Activated T-cell treated with anti-CD3 and anti-CD28 coated beads for 48 hours (primary cell): ENCODE results near the gene SORD.
"Not testable (repeated sequence)": the region's sequence is repeated elsewhere in the genome, so short reads cannot be mapped to it uniquely, and the experiment has no call there.

Experiments used
- DNase-seq: peaks from one replicate; pipeline ENCODE4 v3.0.0-alpha.2; 2020; ENCODE audit warnings: low read depth

SORD gene

GRCh38 chr15:45097466-45097865 is 74.5 kb downstream of the SORD start:
- DNase-seq, result no peak

DNA sequence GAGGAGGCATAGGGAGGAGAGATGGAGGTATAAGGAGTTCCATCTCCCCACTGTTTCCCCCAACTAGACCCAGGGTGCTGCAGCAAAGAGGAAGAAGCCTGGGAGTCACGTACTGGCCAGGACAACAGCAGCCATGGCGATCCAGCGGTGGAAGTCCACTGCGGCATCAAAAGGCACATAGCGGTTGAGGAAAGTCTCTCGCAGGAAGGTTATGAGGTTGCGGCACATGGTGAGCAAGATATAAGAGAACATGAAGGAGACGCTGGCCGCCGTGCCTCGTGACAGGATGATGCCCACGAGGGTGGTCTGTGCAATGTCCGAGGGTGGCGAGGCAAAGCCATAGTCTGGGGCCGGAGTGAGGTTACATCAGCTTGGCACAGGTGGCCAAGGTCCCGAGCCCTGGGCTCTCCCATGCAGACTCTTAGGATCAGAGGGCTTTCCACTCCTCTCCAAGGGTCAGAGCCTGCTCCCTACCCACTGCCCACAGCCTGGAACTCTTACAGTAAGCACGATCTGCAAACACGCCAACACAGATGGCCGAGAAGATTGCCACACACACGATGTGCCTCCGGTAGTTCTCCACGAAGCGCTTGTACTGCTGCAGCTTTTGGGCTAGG is 76.7 kb downstream of the SORD start:
- no peak for DNase-seq

GRCh38 chr15:45100884-45101625 is 78.1 kb downstream of the SORD start:
- DNase-seq, result no peak

GRCh38 chr15:45101749-45102148 is 78.8 kb downstream of the SORD start:
- DNase-seq, result no peak

DNA sequence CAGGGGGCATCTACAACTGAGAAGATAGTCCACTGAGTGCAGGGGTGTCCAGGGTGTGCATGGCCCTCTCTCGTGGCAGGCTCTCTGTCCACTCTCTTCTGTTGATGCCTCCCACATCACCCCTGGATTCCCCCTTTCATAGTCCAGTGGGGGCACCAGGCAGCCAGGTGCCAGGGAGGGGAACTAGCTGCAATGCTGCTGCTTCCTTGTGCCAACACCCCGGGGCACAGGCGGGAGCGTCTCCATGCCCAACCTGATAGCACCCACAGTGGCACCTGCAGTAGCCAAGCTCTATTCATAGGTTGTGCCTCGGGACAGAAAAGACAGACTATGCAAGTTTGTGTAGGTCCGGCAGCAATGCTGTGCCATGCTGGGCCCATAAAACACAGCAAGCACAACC is 79.2 kb downstream of the SORD start:
- DNase-seq, result no peak

- not testable (repeated sequence) for DNase-seq
Observed at GRCh38 chr15:45104170-45104569, 81.2 kb downstream of the SORD start.

DNA sequence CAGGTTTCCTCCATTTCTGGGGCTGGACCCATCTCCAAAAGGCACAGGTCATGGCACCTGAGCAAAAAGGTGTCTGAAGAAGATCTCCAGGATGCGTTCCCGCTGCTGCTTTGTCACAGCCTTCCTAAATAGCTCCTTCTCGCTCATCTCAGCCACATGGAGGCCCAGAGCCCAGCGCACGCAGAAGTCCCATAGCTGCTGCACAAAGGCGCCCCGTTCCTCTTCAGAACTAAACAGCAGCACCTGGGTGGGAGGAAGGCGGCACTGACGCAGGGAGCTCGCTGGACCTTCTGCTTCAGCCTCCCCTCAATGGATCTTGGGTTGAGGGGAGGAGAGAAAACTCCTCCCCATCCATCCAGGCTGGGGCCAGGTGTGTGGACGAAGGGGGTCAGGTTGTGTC is 82.6 kb downstream of the SORD start:
- no peak for DNase-seq

DNA sequence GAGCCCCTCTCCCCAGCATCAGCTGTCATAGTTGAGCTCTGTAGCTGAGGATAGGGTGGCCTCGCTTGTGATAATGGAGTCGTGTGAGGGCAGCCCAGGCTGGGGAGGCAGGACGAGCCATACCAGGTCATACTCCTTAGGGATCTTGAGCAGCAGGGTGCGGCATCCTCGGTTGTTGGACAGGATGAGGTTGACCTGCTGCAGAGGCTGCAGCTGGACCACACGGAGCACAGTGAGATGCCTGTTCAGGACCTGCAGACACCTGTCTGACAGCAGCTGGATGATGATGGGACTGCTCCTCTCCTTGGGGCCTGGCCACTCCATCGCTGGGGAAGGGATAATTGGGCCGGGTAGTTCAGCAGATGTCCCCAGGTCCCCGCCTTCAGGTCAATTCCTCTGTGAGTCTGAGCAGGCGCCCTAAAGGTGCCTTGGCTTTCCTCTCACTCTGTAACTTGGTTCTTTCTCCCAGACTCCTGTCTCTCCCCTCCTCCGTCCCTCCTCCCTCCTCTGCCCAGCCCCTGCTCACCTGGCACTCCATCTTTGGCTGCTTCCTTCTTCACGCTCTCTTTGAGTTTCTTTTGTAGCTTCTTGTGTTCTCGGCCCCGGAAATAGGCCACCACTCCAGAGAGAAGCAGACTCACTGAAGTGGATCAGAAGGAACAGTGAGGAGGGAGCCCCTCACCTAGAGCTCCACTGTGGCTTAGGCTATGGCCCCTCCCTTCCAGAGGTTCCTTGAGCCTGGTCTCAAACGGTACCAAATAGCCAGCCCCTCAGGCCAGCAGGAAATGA is 83.2 kb downstream of the SORD start:
- DNase-seq, result no peak

- no peak for DNase-seq
Observed at GRCh38 chr15:45107941-45108630, 85.1 kb downstream of the SORD start.

DNA sequence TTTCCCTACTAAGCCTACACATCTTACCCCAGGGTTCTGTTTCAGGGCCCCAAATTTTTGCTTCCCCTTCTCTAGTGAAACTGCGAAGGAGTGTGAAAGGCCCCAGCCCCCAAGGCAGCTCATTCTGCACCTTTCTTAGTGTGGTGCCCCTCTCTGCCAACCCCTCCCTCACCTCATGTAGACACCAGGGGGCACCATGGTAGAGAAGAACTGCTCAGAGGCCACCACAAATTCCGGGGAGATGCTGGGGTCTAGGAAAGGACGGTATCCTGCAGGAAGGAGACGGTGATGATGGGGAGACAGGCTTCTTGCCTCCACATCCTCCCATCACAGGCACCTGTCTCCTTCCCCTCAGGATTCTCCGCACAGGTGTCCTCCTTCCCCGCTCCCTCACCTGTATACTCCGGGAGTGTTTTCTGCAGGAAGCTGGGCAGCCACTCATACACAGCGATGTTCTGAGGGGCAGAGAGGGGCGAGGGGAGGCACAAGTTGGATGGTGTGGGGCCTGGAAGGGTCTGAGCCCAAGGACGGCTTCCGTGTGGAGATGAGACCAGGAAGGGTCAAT is 87.3 kb downstream of the SORD start:
- DNase-seq, result no peak

GRCh38 chr15:45111390-45112142 is 88.6 kb downstream of the SORD start:
- no peak for DNase-seq

GRCh38 chr15:45112143-45112590 is 89.2 kb downstream of the SORD start:
- no peak for DNase-seq

DNA sequence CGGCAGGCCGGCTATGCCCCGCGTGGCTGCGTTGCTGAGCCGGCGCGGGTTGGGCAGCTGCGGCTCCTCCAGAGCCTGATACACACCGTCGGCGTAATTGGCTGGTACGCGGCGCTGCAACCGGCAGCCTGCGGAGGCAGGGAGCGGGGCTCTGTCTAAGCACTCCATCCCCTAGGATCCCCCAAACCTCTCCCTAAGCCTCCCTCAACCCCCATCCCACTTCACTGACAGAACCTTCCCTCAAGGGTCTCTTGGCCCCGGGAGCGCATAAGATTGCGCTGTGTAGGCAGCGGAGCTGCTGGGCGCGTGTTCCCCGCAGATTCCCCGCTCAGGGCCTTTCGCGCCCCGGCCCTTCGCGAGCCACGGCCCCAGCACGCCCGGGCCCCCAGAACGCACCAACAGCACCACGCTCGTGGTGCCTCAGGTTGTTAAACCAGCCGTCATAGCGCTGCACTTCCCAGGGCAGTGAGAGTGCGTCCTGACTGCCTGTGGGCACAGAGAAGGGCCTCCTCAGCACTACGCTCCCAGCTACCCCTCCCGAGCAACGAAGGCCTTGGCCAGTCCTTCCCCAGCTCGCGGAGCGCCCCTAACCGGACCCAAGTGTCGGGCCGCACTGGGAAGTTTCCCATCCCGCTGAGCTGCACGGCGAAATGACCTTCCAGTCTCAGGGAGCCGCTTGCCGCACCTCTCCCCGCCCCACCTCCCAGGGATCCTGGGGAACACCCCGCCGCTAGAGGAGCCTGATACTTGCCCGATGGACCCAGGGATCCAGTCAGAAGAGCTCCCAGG is 89.8 kb downstream of the SORD start:
- DNase-seq, result no peak

DNA sequence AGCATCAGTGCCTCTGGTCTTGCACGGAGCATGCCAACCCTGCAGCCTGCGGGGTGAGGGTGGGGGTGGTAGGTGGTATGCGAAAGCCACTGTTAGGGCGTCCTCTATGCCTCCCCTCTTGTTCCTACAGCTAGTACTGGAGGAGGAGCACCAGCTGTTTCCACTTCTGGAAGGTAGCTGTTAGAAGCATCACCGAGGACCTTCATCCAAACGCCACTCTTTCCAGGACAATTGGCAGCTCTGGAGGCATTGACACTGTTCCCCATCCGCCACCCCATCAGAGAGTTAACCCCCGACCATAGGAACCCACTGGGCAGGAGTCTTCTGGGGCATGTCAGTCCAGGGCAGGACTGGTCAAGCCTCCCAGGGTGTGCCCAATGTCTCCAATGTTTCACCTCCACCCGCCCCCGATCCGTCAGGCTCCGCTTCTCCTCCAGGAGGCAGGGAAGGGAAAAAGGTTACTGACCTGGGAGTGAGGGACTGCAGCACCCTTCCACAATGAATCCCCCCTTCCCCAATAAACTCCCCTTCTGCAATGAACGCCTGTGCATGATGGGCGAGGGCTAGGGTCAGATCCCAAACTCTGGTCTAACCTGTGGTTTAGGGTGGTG is 90.5 kb downstream of the SORD start:
- DNase-seq, result no peak

DNA sequence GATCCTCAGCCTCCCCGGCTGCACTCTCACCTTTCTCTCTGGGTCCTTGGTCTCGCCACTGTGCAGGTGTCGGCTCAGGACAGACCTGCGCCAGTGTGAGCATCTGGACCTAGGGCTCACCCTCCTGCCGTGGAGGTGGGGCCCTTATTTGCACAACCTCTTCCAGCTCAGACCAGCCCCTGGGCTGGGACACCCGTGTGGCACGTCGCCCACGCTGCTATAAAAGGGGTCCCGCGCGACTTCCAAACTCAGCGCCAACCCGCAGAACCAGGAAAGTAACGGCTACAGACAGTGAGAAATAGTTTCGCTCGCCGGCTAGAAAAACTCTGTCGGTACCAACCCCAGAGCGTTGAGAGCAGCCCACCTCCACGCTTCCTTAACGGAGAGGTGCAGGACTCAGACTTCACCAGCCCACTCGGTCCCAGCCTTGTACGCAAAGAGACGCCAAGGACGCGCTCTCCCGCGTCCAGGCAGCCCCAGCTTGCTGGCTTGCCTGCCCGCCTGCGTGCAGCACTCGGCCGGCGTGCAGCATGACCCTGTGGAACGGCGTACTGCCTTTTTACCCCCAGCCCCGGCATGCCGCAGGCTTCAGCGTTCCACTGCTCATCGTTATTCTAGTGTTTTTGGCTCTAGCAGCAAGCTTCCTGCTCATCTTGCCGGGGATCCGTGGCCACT is 91.2 kb downstream of the SORD start, which contains the start of the genes DUOX2 and DUOXA2:
Gene DUOX2 (minus strand): TSS at position 97 of the 675 bp plus-strand sequence. CDS start 761 bp downstream, outside the sequence.
Gene DUOXA2 (plus strand): TSS at position 251 of the 675 bp plus-strand sequence. CDS start 280 bp downstream, at position 531.
- no peak for DNase-seq

DNA sequence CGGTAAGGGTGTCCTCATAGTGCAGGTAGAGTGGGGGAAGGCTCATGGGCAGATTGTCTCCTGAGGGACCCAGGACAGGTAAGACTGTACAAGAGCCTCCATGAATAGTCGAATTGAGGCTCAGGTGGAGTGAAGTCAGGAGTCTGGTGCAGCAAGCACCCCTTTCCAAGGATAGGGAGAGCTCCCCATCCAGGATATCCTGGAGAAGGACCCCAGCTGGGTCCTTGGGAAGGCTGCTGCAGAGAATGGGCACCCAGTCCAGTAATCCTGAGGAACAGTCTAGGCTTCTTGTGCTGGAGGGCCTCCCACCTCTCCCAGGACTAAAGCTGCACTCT is 91.7 kb downstream of the SORD start:
- DNase-seq, result no peak

GRCh38 chr15:45115312-45115820 is 92.4 kb downstream of the SORD start:
- DNase-seq, result no peak

- DNase-seq, result no peak
Observed at GRCh38 chr15:45116006-45116481, 93.0 kb downstream of the SORD start.
